HCT116 (cell line): ENCODE data around the gene PDF. TPM values are rescaled to one million over a fixed set of nuclear protein-coding genes. Genes with fewer than 3 reads are reported as not detected.

Source experiments
- ATAC-seq: fragments of 200-7000 bp; cut with Tn5 transposase; 2 replicates; pipeline ENCODE4 v1.9.1; 2020; ENCODE audit warnings: mild to moderate bottlenecking, moderate library complexity
- BruUV-seq: library from RNA; stranded (reverse); fragments of 400-500 nt; replicated peaks from 2 replicates; lab custom pipeline; 2021; lab: Mats Ljungman, UMichigan
- CTCF ChIA-PET: fragments of 300-600 bp; sonication (Branson Sonifier 250); formaldehyde crosslinking; loops from one replicate; lab custom pipeline; 2021; ENCODE audit warnings: antibody characterized with exemption; lab: Charles Lee
- POLR2A ChIA-PET: fragments of 300-600, 350-600 bp; sonication (Branson Sonifier 250); formaldehyde crosslinking; loops from one replicate; lab custom pipeline; 2021; ENCODE audit warnings: antibody characterized with exemption; lab: Charles Lee
- RAD21 ChIA-PET, 2 experiments: fragments of 300-600 bp; sonication (Branson Sonifier 250); formaldehyde crosslinking; loops; one replicate each; lab custom pipeline; 2023; ENCODE audit warnings: low total read pairs in 2 of 2; ENCODE audit not compliant: uncharacterized antibody in 2 of 2, unreplicated experiment in 2 of 2, low non-redundant PET in 1 of 2; lab: Charles Lee
- DNase-seq: peaks from one replicate; pipeline ENCODE4 v3.0.0-alpha.2; 2010; ENCODE audit warnings: low read depth, low spot score
- H2AFZ ChIP-seq: fragments of 200-600 bp; shearing (Covaris generic), sonication (generic); 2 replicates; pipeline ENCODE4 v1.6.1; 2017; ENCODE audit warnings: low read depth, mixed run types, mixed read lengths, antibody characterized with exemption, low read length; ENCODE audit not compliant: poor library complexity, severe bottlenecking
- H3K27ac ChIP-seq: 2 replicates; pipeline ENCODE4 v1.5.1; 2012; ENCODE audit warnings: low read depth, low read length
- H3K27me3 ChIP-seq: fragments of 200-600 bp; sonication (generic); 2 replicates; pipeline ENCODE4 v1.6.1; 2016; ENCODE audit warnings: mixed run types, low read length, mixed read lengths; ENCODE audit not compliant: insufficient read depth
- H3K36me3 ChIP-seq, 2 experiments: fragments of 200-500 bp in 1 of 2; fragments of 200-600 bp in 1 of 2; sonication (Bioruptor generic) in 1 of 2; sonication (generic) in 1 of 2; 2 replicates each; pipeline versions ENCODE4 v1.5.1 to v1.6.1; 2014 to 2016; ENCODE audit warnings: low read length in 2 of 2, inconsistent platforms in 1 of 2, mixed read lengths in 1 of 2, mixed run types in 1 of 2; ENCODE audit not compliant: insufficient read depth in 2 of 2, control insufficient read depth in 1 of 2
- H3K4me1 ChIP-seq, 2 experiments: fragments of 200-600 bp in 1 of 2; sonication (generic) in 1 of 2; 2 replicates each; pipeline versions ENCODE4 v1.5.1 to v1.6.1; 2012 to 2017; ENCODE audit warnings: low read length in 2 of 2, inconsistent platforms in 1 of 2, mild to moderate bottlenecking in 1 of 2, mixed read lengths in 1 of 2, mixed run types in 1 of 2, moderate library complexity in 1 of 2; ENCODE audit not compliant: insufficient read depth in 2 of 2, control insufficient read depth in 1 of 2
- H3K4me2 ChIP-seq: fragments of 200-600 bp; sonication (generic); 2 replicates; pipeline ENCODE4 v1.6.1; 2017; ENCODE audit warnings: mixed run types, low read length, mixed read lengths
- H3K4me3 ChIP-seq, 2 experiments: fragments of 200-600 bp in 1 of 2; sonication (generic) in 1 of 2; replicated peaks in 1 of 2; 2 replicates each; pipeline ENCODE4 v1.5.1; 2011 to 2016; ENCODE audit warnings: low read length in 2 of 2, control low read depth in 1 of 2, low read depth in 1 of 2, mild to moderate bottlenecking in 1 of 2, mixed read lengths in 1 of 2, mixed run types in 1 of 2
- H3K79me2 ChIP-seq: fragments of 200-600 bp; sonication (generic); 2 replicates; pipeline ENCODE4 v1.6.1; 2017; ENCODE audit warnings: mild to moderate bottlenecking, mixed run types, low read length, moderate library complexity, mixed read lengths; ENCODE audit not compliant: insufficient read depth
- H3K9ac ChIP-seq: fragments of 200-600 bp; sonication (generic); 2 replicates; pipeline ENCODE4 v1.6.1; 2016; ENCODE audit warnings: low read length, mixed read lengths
- H3K9me2 ChIP-seq: fragments of 200-600 bp; sonication (generic), shearing (Covaris generic); 2 replicates; pipeline ENCODE4 v1.6.1; 2017; ENCODE audit warnings: mixed run types, mild to moderate bottlenecking, moderate library complexity; ENCODE audit not compliant: insufficient read depth
- H3K9me3 ChIP-seq, 2 experiments: fragments of 200-500 bp in 1 of 2; fragments of 200-600 bp in 1 of 2; sonication (Bioruptor generic) in 1 of 2; sonication (generic) in 1 of 2; 2 replicates each; pipeline ENCODE4 v1.6.1; 2014 to 2017; ENCODE audit warnings: low read length in 2 of 2, mixed read lengths in 2 of 2, inconsistent platforms in 1 of 2, low read depth in 1 of 2, mild to moderate bottlenecking in 1 of 2, mixed run types in 1 of 2, moderate library complexity in 1 of 2; ENCODE audit not compliant: control insufficient read depth in 1 of 2, insufficient read depth in 1 of 2
- H4K20me1 ChIP-seq: fragments of 200-600 bp; sonication (generic), shearing (Covaris generic); 2 replicates; pipeline ENCODE4 v1.6.1; 2017; ENCODE audit warnings: mixed run types, mild to moderate bottlenecking, moderate library complexity; ENCODE audit not compliant: insufficient read depth
- ATF3 ChIP-seq: IDR thresholded peaks from 2 replicates; pipeline ENCODE4 v1.6.1; 2012
- EZH2 ChIP-seq: fragments of 200-600 bp; sonication (generic); IDR thresholded peaks from 2 replicates; pipeline ENCODE4 v1.6.1; 2017; ENCODE audit warnings: antibody characterized with exemption, mixed run types
- EZH2phosphoT487 ChIP-seq: fragments of 200-600 bp; IDR thresholded peaks from 2 replicates; pipeline ENCODE4 v1.6.1; 2018; ENCODE audit warnings: antibody characterized with exemption, borderline replicate concordance
- JUND ChIP-seq: IDR thresholded peaks from 2 replicates; pipeline ENCODE4 v1.6.1; 2012
- MAX ChIP-seq: IDR thresholded peaks from 2 replicates; pipeline ENCODE4 v1.6.1; 2012
- POLR2A ChIP-seq: IDR thresholded peaks from 2 replicates; pipeline ENCODE4 v1.7.0; 2011; ENCODE audit warnings: borderline replicate concordance; ENCODE audit not compliant: insufficient read depth, insufficient read length; ENCODE audit errors: extremely low read depth
- SRF ChIP-seq: IDR thresholded peaks from 2 replicates; pipeline ENCODE4 v1.6.1; 2012; ENCODE audit warnings: low read depth
- YY1 ChIP-seq: IDR thresholded peaks from 2 replicates; pipeline ENCODE4 v1.6.1; 2011; ENCODE audit warnings: low read length, low read depth, moderate library complexity, mild to moderate bottlenecking; ENCODE audit not compliant: insufficient replicate concordance; ENCODE audit errors: extremely low read depth
- ZBTB33 ChIP-seq: IDR thresholded peaks from 2 replicates; pipeline ENCODE4 v1.6.1; 2011; ENCODE audit warnings: mild to moderate bottlenecking, low read length, moderate library complexity; ENCODE audit not compliant: insufficient replicate concordance; ENCODE audit errors: extremely low read depth
- intact Hi-C: fragments of 100-400 bp; cut with micrococcal nuclease; formaldehyde crosslinking; loops from 2 replicates; pipeline ENCODE4 v1.10.0; 2022
- total RNA-seq: library from RNA; stranded (reverse); gene quantifications from one replicate; pipeline ENCODE4 v1.2.1, GENCODE V29; 2021; ENCODE audit not compliant: unreplicated experiment

Gene PDF
- total RNA-seq, 1 experiment from 2014 or later, result 33.9 TPM

- Histone ChIP-seq H3K79me2 (peaks cover 46% of the 10 kb centered on the region), H3K9ac (no peak overlapping the region), H4K20me1 (peaks cover 9% of the 10 kb centered on the region; the same call in 1 of the 2 replicates), H3K9me2 (no peaks in the 10 kb centered on the region), H3K27ac (no peak overlapping the region), H3K4me1 (no peaks in the 10 kb centered on the region), H3K27me3 (no peaks in the 10 kb centered on the region), H3K4me3 (no peak overlapping the region), H3K4me2 (no peak overlapping the region), H2AFZ (no peak overlapping the region), H3K9me3 (no peaks in the 10 kb centered on the region), H3K36me3 (peaks cover 71 to 82% of the 10 kb centered on the region in 2 experiments)
- ChIA-PET CTCF (no interaction called here), POLR2A (no interaction called here), RAD21 (no interaction called here)
- intact Hi-C loops, result no loop called here
- ATAC-seq, result no peak
- TF ChIP-seq JUND, result no peak
- no peak for TF ChIP-seq MAX
- TF ChIP-seq YY1, result no peak
- TF ChIP-seq EZH2, result no peak
- TF ChIP-seq ZBTB33, result no peak
- no peak for TF ChIP-seq POLR2A
- TF ChIP-seq EZH2phosphoT487, result no peak
- no peak for TF ChIP-seq ATF3
- no peak for TF ChIP-seq SRF
- no TSS peak for BruUV-seq
- no peak for DNase-seq
Measured at GRCh38 chr16:69368866-69369265, 38.5 kb upstream of the PDF start.
